Measurements from ENCODE around the gene ZNF536.

- TF ChIP-seq POLR2A (IDR thresholded peaks at IDR 0.05; ENCODE audit: low read depth, low read length) (no peak), CTCF (IDR thresholded peaks at IDR 0.05; ENCODE audit: extremely low read depth in 1 of 2, insufficient read depth in 1 of 2, low read depth in 1 of 2, low read length in 2 of 2) (no peak), POLR2AphosphoS5 (IDR thresholded peaks at IDR 0.05; ENCODE audit: insufficient read depth, low read depth, low read length) (no peak), JUN (IDR thresholded peaks at IDR 0.05; ENCODE audit: borderline replicate concordance, insufficient read depth, insufficient read length, low read depth) (no peak), EZH2 (IDR thresholded peaks at IDR 0.05; ENCODE audit: borderline replicate concordance, low read depth, low read length, severe bottlenecking) (no peak), MYC (IDR thresholded peaks at IDR 0.05; ENCODE audit: low read depth, low read length) (no peak), MAX (IDR thresholded peaks at IDR 0.05; ENCODE audit: insufficient read depth, insufficient read length) (no peak), FOS (IDR thresholded peaks at IDR 0.05; ENCODE audit: borderline replicate concordance, insufficient read depth, low read length) (no peak), GATA2 (IDR thresholded peaks at IDR 0.05; ENCODE audit: insufficient read depth, insufficient read length, low read depth, low read length) (no peak)
Observed at GRCh38 chr19:30416375-30416774, 44.2 kb downstream of the ZNF536 start.
